GM04503 (cell line): ENCODE data around the gene SERPINH1.

Experiments used
- DNase-seq: peaks from one replicate; pipeline ENCODE4 v3.0.0-alpha.2; 2012; ENCODE audit warnings: low read depth

SERPINH1 gene

DNA sequence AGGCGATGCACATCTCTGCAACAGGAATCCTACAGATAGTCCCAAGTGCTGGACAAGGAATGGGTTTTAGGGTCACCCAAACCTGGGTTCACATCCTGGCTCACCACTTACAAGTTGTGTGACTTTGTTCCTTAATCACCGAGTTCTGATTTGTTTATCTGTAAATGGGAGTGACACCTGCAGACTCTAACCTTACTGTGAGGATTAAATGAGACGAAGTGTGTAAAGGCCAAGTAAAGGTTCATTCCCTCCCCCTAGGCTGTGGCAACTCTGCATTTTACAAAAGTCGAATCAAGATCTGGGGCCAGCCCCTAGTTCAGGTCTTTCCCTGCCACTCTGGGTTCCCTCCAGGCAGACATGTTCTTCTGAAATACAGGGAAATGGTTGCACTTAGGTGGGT, 34.9 kb downstream of the SERPINH1 start:
- DNase-seq: no peak

DNA sequence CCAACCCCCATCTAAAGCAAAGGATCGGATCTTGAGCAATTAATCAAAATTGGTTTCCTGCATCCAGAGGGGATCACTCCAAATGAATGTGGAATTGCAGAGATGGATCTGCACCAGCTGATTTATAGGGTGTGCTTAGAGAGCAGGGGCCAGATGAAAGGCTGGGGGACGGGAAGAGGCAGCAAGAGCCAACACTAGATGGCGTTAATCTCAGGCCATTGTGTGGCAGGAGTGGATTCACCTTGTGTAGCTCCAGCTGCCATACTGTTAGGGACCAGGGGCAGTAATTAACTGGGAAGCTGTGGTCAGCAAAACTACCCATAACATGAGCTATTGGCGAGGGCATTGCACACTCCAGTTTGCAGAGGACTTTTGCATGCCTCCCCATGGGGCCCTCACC, 35.6 kb downstream of the SERPINH1 start:
- no peak for DNase-seq

DNA sequence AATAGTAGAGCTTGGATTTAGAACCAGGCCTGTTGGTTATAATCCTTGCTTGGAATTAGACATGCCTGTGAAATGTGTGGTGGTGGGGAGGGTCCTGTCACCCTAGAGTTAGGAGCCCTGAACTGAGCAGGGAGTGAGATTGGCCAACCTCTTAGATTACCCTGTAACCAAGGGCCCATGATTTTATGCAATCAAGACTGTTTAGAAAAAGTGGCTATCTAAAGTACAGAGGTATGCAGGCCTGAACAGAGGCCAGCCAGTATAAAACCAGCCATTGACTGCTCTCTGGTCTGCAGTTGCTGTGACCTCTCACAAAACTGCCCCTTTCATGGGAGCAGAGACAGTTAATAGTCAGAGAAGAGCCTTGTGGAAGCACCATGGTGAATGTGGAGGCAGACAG, 36.2 kb downstream of the SERPINH1 start:
- DNase-seq: no peak

DNA sequence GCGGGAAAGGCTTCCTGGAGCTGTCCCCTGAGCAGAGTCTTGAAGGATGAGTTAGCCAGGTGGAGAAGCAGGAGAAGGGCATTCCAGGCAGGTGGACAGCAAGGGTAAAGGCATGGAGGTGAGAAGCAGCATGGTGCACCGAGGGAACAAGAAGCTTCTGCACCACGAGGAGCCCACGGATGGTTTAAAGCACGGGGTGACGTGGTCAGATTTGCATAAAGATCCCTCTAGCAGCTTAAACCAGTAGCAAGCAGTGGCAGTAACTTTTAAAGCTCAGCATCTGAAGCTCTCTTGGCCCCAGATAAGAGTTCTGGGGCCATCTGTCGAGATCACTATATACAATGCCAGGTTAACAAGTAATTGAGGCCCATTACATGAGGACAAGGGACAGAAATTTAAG, 36.8 kb downstream of the SERPINH1 start:
- DNase-seq: no peak

DNA sequence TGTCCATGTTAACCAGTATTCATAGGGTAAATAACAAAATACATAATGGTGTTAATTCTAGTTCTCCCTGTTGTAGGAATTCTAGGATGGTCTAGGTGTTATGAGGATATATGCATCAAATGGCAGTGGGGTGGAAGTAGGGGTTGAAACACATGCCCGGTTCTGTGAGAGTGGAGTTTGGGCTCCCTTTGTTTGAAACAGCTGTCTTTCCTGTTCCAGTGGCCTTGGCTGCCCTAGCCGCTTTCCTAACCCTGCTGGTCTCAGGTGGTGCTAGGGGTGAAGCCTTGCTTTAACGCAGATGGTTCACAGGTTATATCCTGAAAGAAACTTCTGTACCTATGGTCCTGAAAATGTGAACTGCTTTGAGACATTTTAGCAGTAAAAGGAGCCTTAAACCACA, 38.3 kb downstream of the SERPINH1 start:
- DNase-seq: no peak

DNA sequence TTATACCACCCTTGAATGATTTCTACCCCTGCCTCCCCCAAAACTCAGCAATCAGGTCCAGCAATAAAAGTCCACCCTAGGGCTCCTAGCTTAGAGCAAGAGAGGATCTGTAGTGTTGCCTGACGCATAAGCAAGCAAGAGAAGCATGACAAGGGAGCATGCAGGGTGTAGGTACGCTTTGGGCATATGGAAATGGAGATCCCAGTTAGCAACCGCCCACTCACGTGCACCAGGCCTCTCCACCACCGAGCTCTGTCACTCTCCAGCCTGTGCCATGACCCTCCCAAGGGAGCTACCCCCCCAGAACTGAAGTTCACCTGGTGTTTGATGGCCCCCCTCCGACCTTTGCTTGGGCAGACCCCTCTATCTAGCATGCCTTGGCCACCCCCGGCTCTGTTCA, 39.4 kb downstream of the SERPINH1 start:
- DNase-seq: no peak

DNA sequence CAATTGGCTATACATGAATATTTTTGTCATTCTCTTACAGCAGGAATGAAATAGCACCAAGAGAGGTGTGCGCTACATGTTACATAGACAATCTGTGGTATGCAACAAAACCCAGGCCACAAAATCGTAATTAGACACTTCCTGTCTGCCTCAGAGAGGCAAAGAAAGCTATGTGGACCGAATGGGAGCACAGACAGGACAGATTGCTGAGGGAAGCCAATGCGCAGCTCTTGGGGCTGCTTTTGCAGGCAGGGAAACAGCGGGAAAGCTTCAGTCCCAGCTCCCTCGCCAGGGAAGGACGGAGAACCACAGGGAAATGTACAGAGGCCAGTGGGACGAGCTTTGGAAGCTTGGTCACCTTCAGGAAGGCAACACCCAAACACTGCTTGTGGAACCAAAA, 40.9 kb downstream of the SERPINH1 start:
- no peak for DNase-seq

DNA sequence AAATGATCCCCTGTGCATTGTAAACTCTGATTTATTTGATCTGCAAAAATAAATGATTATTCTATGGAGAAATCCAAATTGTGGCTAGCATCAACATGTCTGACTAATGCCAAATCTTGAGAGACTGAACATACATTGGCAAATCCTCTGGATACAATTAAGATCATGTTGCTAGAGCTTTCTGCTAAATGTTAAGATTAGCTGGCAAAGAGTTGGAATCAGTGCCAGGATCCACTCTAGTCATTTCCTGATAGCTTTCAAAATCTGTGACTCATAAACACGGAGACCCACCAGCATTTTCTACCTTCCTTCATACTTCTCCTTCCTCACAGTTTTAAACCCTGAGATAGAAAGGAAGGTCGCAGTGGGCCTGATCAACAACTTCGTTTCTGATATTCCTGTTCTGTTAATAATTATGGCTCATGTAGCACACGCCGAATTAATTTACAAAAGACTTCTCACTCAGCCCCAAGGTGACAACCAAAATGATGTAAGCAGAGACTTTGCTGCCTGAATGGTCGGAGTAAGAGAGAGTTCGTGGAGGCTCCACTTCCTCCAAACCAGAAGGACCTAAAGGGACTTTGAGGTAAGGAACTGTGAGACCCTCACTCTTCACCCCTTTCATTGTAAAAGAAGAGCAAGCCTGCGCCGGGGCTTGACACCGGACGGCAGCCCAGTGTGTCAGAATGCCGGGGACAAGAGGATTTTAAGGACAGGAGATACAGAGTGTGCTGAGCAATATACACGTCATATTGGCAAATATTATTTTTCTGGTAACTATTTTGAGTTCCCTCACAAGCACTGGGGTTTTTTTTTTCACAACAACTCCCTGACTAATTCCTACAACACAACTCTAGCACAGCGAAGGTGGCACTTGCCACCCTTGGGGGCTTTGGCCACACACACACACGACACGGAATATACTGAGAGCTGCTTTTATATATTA, 42.0 kb downstream of the SERPINH1 start:
- DNase-seq: peak; percentile 83

DNA sequence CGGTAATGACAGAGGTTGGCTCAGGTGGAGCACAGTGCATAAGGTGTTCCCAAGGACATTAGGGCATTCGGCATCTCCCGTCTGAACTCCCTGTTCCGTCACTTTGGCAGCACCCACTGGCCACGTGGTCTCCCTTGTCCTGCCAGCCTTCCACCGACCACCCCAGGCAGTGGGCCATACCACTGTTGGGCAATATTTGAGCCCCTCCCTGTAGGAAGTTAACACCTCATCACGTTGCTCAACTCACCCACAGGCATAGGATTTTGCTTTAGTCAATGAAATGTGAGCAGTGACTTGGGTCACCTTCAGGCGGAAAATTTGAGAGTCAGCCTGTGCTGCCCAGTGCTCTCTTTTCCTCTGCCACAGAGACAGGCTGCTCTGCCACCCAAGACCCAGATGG, 44.0 kb downstream of the SERPINH1 start:
- no peak for DNase-seq

DNA sequence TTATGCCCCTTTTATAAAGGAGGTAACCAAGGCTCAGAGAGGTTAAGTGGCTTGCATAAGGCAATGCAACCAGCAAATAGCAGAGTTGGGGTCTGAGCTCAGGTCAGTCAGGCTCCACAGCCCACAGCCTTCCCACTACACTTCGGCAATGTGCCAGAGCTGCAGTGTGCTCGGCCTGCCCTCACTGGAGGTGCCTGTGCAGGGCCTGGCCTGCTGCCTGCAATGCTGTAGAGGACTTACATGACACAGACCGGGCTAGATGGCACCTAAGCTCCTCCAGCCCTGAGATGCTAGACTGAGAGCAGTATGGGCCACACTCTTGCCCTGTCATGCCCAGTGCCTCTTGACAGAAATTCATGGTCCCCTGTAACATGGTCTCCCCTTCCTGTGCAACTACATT, 49.8 kb downstream of the SERPINH1 start:
- DNase-seq: no peak

DNA sequence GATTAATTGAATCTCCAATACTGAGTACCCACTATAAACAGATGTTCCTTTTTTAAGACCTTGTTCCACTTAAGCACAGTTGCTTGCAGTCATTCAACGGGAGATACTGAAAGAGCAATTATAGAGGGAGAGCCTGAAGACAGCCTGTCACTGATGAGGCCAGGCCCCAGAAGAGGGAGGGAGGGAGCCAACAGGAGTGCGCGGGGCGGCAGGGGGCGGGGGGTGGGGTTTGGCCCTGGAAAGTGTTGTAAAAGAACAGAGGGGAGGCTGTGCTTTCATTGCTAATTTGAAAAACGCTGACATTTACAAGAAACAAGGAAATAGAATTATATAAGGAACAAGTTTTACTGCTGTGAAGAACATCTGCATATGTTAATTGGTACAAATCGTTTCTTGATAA, 53.7 kb downstream of the SERPINH1 start:
- no peak for DNase-seq

DNA sequence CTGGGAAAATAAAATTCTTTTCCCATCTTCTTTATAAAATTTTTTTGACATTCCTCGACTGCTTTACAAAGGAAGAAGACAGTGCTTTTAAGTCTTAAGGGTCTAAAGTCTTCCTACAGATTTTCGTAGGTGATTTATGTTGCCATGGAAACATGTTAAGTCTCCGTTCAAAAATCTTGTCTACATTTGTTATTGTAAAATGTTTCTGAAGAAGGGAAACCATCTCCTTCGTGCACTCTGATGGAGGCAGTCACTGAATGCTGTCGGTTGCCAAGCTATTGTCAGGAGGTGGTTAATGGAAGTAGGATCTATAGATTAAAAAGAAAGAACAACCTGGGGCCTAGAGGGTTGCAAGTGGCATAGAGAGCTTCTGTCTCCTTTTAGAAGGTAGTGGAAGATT, 54.2 kb downstream of the SERPINH1 start:
- no peak for DNase-seq
